ENCODE results near the gene MTFR1L.
"Not testable (repeated sequence)": the region's sequence is repeated elsewhere in the genome, so short reads cannot be mapped to it uniquely, and the experiment has no call there.

The MTFR1L gene

GRCh38 chr1:25825605-25826004, 5.9 kb downstream of the MTFR1L start:
- no peak for DNase-seq (ENCODE audit: low read depth)

- DNase-seq (ENCODE audit: low read depth): no peak
Measured at GRCh38 chr1:25826571-25826970, 6.8 kb downstream of the MTFR1L start.

GRCh38 chr1:25828491-25828890, 8.7 kb downstream of the MTFR1L start:
- no peak for DNase-seq (ENCODE audit: low read depth)

- DNase-seq (ENCODE audit: low read depth): no peak
Measured at GRCh38 chr1:25829046-25829445, 9.3 kb downstream of the MTFR1L start.

GRCh38 chr1:25831569-25832196, 11.9 kb downstream of the MTFR1L start:
- no peak for DNase-seq (ENCODE audit: low read depth)

GRCh38 chr1:25832336-25833037, 12.7 kb downstream of the MTFR1L start:
- DNase-seq (ENCODE audit: low read depth): no peak

- DNase-seq (ENCODE audit: low read depth): no peak
Measured at GRCh38 chr1:25833158-25833557, 13.4 kb downstream of the MTFR1L start.

GRCh38 chr1:25834894-25835293, 15.1 kb downstream of the MTFR1L start:
- no peak for DNase-seq (ENCODE audit: low read depth)

- DNase-seq (ENCODE audit: low read depth): no peak
Measured at GRCh38 chr1:25836695-25837094, 16.9 kb downstream of the MTFR1L start.

- DNase-seq (ENCODE audit: low read depth): no peak
Measured at GRCh38 chr1:25837262-25837875, 17.6 kb downstream of the MTFR1L start.

GRCh38 chr1:25839808-25840207, 20.1 kb downstream of the MTFR1L start:
- DNase-seq (ENCODE audit: low read depth): not testable (repeated sequence)

- DNase-seq (ENCODE audit: low read depth): no peak
Measured at GRCh38 chr1:25843483-25843882, 23.7 kb downstream of the MTFR1L start.

GRCh38 chr1:25844536-25845337, 25.0 kb downstream of the MTFR1L start:
- DNase-seq (ENCODE audit: low read depth): no peak

GRCh38 chr1:25845664-25846063, 25.9 kb downstream of the MTFR1L start:
- DNase-seq (ENCODE audit: low read depth): no peak

GRCh38 chr1:25847929-25848328, 28.2 kb downstream of the MTFR1L start:
- no peak for DNase-seq (ENCODE audit: low read depth)

- DNase-seq (ENCODE audit: low read depth): no peak
Measured at GRCh38 chr1:25848531-25848930, 28.8 kb downstream of the MTFR1L start.

GRCh38 chr1:25854554-25854953, 34.8 kb downstream of the MTFR1L start:
- DNase-seq (ENCODE audit: low read depth): no peak

GRCh38 chr1:25856856-25857255, 37.1 kb downstream of the MTFR1L start:
- DNase-seq (ENCODE audit: low read depth): no peak

GRCh38 chr1:25858494-25858893, 38.7 kb downstream of the MTFR1L start:
- DNase-seq (ENCODE audit: low read depth): no peak

GRCh38 chr1:25858906-25859789, 39.4 kb downstream of the MTFR1L start, which contains the start of gene AUNIP:
AUNIP (minus strand) TSS chr1:25859457; CDS start chr1:25859357, 100 bp downstream.
- DNase-seq (ENCODE audit: low read depth): peak; percentile 79

Data from stimulated activated CD8-positive, alpha-beta memory T cell treated with anti-CD3 and anti-CD28 coated beads, Interleukin-15, amount 100 ng/mL, for 24 hours (primary cell).